T-helper 1 cell treated with Interleukin-12 subunit alpha and Interleukin-12 subunit beta and Interleukin-4 antibody, amounts not matched to agents 30 ng/mL and 1 ng/mL, for 36 hours (primary cell): ENCODE measurements around the gene CUBN. TPM values are rescaled to one million over a fixed set of nuclear protein-coding genes. Genes with fewer than 3 reads are reported as not detected.

Experiments used
- intact Hi-C: fragments of 100-400 bp; cut with micrococcal nuclease; formaldehyde crosslinking; loops from one replicate; pipeline ENCODE4 v1.15.1; 2024
- total RNA-seq: library from RNA; stranded (reverse); gene quantifications from 2 replicates; pipeline ENCODE4 v1.2.3, GENCODE V29; 2022

CUBN gene
- total RNA-seq, 1 donor from 2014 or later, result 1.4 TPM

- intact Hi-C loops, result no loop called here
These were observed 136.9 kb downstream of the CUBN start for GRCh38 chr10:16992611-16993119.

- intact Hi-C loops, result no loop called here
These were observed 138.6 kb downstream of the CUBN start for GRCh38 chr10:16991011-16991410.

- intact Hi-C loops, result no loop called here
These were observed 139.8 kb downstream of the CUBN start for GRCh38 chr10:16989826-16990293.

GRCh38 chr10:16988900-16989299 is 140.7 kb downstream of the CUBN start:
- intact Hi-C loops, result no loop called here

- intact Hi-C loops, result no loop called here
These were observed 141.5 kb downstream of the CUBN start for GRCh38 chr10:16987976-16988610.

GRCh38 chr10:16987206-16987621 is 142.4 kb downstream of the CUBN start:
- intact Hi-C loops, result no loop called here

- intact Hi-C loops, result no loop called here
These were observed 143.0 kb downstream of the CUBN start for GRCh38 chr10:16986406-16987205.

GRCh38 chr10:16986082-16986405 is 143.6 kb downstream of the CUBN start:
- intact Hi-C loops, result no loop called here

GRCh38 chr10:16984242-16984641 is 145.4 kb downstream of the CUBN start:
- intact Hi-C loops, result no loop called here

GRCh38 chr10:16976803-16977202 is 152.8 kb downstream of the CUBN start:
- intact Hi-C loops, result no loop called here

GRCh38 chr10:16975188-16975587 is 154.4 kb downstream of the CUBN start:
- intact Hi-C loops, result no loop called here

GRCh38 chr10:16968416-16969041 is 161.1 kb downstream of the CUBN start:
- intact Hi-C loops, result loop anchor here (10.0 kb wide), 1 partner anchor 64 kb away; no protein-coding TSS in a partner anchor

- intact Hi-C loops, result loop anchor here (1.0 to 10.0 kb wide), 2 partner anchors 34 to 63 kb away; no protein-coding TSS in a partner anchor
These were observed 161.7 kb downstream of the CUBN start for GRCh38 chr10:16967866-16968415.

- intact Hi-C loops, result loop anchor here (1.0 to 10.0 kb wide), 2 partner anchors 35 to 62 kb away; no protein-coding TSS in a partner anchor
These were observed 162.4 kb downstream of the CUBN start for GRCh38 chr10:16966991-16967865.

GRCh38 chr10:16965740-16966447 is 163.7 kb downstream of the CUBN start:
- intact Hi-C loops, result loop anchor here (10.0 kb wide), 1 partner anchor 61 kb away; no protein-coding TSS in a partner anchor

- intact Hi-C loops, result loop anchor here (10.0 kb wide), 1 partner anchor 60 kb away; no protein-coding TSS in a partner anchor
These were observed 164.3 kb downstream of the CUBN start for GRCh38 chr10:16965344-16965616.

- intact Hi-C loops, result loop anchor here (10.0 kb wide), 1 partner anchor 60 kb away; no protein-coding TSS in a partner anchor
These were observed 164.9 kb downstream of the CUBN start for GRCh38 chr10:16964576-16965343.

- intact Hi-C loops, result loop anchor here (10.0 kb wide), 1 partner anchor 56 kb away; no protein-coding TSS in a partner anchor
These were observed 169.1 kb downstream of the CUBN start for GRCh38 chr10:16960551-16960950.

GRCh38 chr10:16957038-16957437 is 172.6 kb downstream of the CUBN start:
- intact Hi-C loops, result no loop called here
